NCI-H2029 (cell line): ENCODE results near the gene MEAK7.
A peak's percentile ranks its signal among the peaks of the same experiment; 100 is the strongest.

Experiments
- DNase-seq: peaks from one replicate; lab custom pipeline; 2025; lab: John Stamatoyannopoulos, UW

The MEAK7 gene

GRCh38 chr16:84511831-84512230 lies 7.4 kb upstream of the MEAK7 start:
- DNase-seq, result no peak

GRCh38 chr16:84511180-84511800 lies 6.8 kb upstream of the MEAK7 start:
- peak; percentile 40 for DNase-seq

- no peak for DNase-seq
Measured at GRCh38 chr16:84509032-84509950, 4.8 kb upstream of the MEAK7 start.

GRCh38 chr16:84508502-84508901 lies 4.0 kb upstream of the MEAK7 start:
- no peak for DNase-seq

- DNase-seq, result no peak
Measured at GRCh38 chr16:84507011-84507982, 2.8 kb upstream of the MEAK7 start.

GRCh38 chr16:84505249-84506187 lies 1.1 kb upstream of the MEAK7 start:
- DNase-seq, result no peak

- DNase-seq, result no peak
Measured at GRCh38 chr16:84503751-84504395, 586 bp downstream of the MEAK7 start.

GRCh38 chr16:84502581-84502980 lies 1.9 kb downstream of the MEAK7 start:
- no peak for DNase-seq

GRCh38 chr16:84502075-84502474 lies 2.4 kb downstream of the MEAK7 start:
- DNase-seq, result no peak

GRCh38 chr16:84501077-84501735 lies 3.3 kb downstream of the MEAK7 start:
- no peak for DNase-seq

- no peak for DNase-seq
Measured at GRCh38 chr16:84500531-84500930, 3.9 kb downstream of the MEAK7 start.

GRCh38 chr16:84499638-84500037 lies 4.8 kb downstream of the MEAK7 start:
- no peak for DNase-seq

- no peak for DNase-seq
Measured at GRCh38 chr16:84498859-84499620, 5.4 kb downstream of the MEAK7 start.

GRCh38 chr16:84498223-84498610 lies 6.2 kb downstream of the MEAK7 start:
- no peak for DNase-seq

- no peak for DNase-seq
Measured at GRCh38 chr16:84497418-84498222, 6.8 kb downstream of the MEAK7 start.

GRCh38 chr16:84496991-84497390 lies 7.5 kb downstream of the MEAK7 start:
- DNase-seq, result no peak

- no peak for DNase-seq
Measured at GRCh38 chr16:84495506-84495905, 9.0 kb downstream of the MEAK7 start.

- no peak for DNase-seq
Measured at GRCh38 chr16:84489131-84489530, 15.3 kb downstream of the MEAK7 start.
